Suppressor macrophage treated with lipopolysaccharide for 1 hour (primary cell): ENCODE results near the gene ZNF263.

ENCODE experiments used
- DNase-seq, 3 donors: peaks; one replicate each; pipeline ENCODE4 v3.0.0-alpha.2; 2020 to 2022

ZNF263 gene

DNA sequence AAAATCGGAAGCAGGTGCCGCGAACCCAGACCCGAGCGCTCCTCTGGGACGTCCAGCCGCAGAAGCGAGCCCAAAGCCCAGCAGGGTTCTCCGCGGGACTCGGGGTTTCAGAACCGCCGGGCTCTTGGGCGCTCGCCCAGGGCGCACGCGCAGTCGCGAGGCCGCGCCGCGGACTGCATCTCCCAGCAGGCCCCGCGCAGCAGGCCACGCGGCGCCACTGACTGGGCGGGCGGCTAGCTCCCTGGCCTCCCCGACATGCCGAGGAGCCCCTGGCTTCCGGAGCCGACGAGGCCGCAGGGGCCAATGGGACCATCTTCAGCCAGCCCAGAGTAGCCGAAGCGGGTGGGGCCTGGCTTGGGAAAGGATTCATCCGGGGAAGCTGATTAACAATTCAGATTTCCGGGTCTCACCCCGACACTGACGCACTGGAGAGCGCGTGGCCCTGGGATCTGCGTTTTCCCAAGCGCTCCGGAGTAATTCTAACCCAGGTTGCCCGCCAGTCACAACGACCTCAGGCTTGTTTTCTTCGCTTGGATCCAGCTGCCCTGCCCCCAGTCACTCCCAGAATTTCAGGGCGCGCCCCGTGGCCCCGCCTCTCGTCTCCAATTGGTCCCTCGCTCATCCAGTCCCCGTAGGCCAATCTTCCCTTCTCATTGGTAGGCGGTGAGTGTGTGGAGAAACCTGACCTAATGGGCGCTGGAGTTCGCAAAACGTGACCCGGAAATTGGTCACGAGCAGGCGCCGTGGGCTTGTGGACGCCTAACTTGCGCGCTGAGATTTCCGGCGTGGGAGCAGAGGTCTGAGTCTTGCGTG lies at the start of gene ZNF263:
Gene ZNF263, plus strand, starts transcription at position 762 of the 813 bp plus-strand sequence. CDS start 328 bp downstream, outside the sequence.
- DNase-seq, result peak; percentile 98 to 99 (median 98)

DNA sequence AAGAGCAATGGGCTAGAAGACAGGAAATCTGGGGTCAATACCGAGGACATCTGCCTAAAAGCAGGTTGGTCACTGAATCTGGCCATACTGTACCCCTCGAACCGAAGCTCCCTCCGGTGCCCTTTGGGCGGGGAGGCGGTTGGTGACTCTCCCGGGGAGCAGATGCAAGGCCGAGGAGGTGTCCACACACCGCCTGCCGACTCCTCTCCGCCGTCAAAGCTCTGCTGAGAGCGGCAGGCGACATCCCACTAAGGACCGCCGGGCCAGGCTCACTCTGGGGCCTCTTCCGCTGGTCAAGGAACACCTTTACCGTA lies 48.8 kb upstream of the ZNF263 start:
- peak; percentile 22 to 50 (median 31) for DNase-seq

DNA sequence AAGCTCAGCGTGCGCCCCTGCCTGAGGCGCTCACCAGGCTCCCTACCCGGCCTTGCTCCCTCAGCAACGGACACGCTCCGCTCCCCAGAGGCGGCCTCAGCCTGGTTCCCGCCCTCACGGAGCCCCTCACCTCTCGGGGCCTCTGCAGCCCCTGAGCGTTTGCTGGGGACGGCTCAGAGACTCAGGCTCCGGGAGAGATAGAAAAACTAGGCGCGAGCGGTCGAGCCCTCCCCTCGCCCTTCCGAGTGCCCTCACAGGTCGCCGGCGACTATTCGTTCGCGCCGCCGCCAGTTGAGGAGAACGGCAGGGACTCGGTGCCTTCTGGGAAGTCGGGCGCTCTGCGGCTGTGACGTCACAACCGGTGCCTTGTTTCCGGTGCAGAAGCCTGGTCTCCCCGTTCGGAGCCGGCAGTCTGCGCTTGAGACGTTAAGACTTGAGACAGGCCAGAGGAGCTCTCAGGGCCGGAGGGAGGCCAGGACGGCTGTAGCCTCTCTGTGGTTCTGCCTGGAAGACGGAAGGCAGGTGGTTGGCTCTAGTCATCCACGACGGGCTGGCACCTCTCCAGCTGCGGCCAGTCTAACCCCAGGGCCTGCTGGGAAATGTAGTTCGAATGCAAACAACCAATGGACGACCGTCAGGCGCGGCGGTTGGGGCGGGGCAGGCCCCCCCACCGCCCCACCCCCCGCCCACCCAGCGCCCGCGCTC lies 48.3 kb upstream of the ZNF263 start, which contains the start of gene ZNF200:
Gene ZNF200, minus strand, starts transcription at position 302 of the 705 bp plus-strand sequence. CDS start 1,403 bp downstream, outside the sequence.
- peak; percentile 96 to 97 (median 96) for DNase-seq

DNA sequence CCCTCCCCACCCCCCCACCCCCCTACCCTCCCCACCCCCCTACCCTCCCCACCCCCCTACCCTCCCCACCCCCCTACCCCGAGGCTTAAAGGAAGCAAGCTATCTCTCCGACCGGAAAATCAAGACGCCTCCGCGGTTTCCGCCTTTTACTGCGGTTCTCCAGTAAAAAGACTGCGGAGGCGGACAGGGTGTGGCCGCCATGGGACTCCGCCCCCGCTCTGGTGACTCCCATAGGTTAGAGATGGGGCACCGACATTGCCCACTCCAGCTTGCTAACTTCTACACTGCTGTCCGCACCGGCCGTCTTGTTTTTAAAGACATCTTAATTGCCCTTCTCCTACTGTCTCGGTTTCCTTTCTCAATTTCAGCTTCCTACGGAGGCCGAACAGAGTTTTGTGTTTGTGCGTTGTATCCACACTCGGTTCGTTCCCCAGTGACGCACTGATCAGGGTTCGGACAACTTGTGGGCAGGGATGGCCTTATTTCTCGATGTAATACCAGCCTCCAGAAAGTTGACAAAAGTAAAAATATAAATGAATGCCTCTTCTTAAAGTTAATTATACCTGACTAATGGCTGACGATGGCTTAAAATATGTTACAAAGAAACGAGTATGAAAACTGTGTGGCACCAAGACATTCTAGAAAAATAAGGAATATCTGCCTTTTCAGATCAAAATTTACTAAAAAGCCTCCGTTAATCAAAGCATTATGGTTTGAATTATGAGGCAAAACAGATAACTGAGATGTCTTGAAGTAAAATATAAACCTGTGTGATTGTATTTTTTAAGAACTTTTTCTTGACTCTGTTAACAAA lies 47.2 kb upstream of the ZNF263 start:
- peak; percentile 33 to 79 (median 62) for DNase-seq

DNA sequence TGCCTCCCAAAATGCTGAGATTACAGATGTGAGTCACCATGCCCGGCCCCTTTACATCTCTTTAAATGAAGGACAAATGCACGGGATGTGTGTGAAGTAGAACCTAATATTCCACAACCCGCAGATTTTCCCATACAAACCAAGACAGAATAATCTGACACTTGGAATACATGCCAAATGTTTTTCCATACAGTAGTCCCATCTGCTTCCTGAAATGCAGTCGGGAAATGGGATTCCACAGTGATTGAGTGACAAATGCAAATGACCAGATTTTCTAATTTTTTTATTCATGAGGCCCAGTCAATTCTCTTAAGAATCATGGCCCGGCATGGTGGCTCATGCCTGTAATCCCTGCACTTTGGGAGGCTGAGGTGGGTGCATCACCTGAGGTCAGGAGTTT lies 41.5 kb upstream of the ZNF263 start:
- DNase-seq, result no peak

DNA sequence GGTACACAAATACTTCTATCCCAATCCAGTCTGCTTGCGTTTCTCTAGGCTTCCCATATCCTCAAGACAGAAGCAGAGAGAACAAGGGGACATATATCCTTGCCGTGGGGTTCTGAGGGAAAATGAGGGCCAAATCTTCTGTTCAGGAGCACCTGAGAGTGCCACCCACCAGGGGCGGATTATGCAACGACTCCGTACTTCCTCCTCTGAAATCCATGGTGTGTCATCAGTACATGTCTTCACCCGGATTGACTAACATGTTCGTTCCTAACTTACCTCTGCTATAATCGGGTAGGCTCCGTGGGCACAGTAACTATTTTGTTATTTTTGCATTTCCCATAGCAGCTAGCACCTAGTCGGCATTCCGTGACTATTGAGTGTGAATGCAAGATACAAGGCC lies 40.6 kb upstream of the ZNF263 start:
- DNase-seq, result peak; percentile 69 to 85 (median 70)

DNA sequence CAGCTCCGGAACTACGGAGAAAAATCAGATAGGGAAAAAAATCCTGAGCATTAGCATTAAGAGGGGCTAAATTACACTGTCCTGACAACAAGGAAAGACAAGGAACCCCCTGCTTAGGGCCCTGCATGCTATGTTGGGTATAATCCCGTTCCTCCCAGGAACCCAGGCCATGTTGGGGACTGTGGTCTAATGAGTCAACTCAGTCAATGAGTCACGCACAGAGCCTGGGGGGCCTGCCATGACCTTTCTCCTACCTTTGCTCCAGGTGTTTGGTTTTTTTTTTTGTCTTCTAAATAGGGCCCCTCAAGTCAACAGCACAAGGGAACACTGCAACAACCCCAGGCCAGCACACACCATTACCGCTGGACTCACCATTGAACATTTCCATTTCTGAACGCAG lies 39.4 kb upstream of the ZNF263 start:
- DNase-seq, result no peak

DNA sequence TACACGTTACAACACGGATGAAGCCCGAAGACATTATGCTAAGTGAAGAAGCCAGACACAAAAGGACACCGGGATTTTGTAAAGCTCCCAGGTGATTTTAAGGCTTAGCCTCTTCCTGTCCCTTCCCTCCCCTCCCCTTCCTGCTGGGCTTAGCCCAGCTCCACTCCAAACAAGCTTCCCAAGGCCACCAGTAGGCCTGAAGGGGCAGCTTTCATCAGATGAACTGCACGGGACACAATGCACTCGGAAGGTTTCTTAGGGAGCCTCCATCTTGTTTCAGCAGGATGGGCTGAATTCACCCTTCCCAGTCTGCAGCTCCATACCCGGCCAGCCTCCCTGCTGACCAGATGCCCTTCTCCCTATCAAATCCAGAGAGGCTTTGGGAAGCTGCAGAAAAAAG lies 37.3 kb upstream of the ZNF263 start:
- no peak for DNase-seq

DNA sequence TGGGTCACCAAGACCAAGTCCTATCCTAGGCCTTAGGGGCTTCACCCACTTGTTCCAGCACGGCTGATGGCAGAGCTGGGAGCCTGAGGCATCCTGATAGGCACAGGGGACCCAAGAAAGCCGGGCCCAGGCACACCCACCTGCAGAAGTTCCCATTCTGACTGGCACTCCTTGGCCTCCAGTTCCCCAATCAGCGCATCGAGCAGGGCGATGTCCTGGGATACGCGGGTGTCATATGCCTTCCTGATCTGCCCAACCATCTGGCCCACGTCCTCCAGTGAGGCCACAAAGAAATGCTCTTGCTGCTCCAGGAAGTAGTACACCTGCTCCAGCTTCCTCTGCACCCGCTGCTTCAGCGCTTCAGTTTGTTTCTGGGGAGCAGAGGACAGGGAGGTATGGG lies 36.4 kb upstream of the ZNF263 start:
- no peak for DNase-seq

DNA sequence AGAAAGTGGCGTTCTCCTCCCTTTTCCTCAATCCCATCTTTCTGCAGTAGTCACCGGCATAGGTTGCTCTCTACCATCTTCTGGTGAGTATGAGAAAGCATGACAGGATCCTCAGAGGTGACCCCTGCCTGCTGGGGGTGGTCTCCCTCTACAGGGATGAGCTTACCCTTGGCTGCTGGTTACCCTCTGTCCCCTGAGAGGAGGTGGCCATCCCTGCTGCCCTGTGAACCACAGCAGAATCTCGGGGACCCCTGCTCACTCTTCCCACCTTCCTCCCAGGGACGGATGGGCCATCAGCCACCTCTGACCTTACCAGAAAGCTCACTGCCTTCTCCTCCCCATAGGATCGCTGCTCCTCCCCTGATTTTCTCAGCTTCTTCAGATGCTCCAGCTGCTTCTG lies 34.7 kb upstream of the ZNF263 start:
- DNase-seq, result no peak

DNA sequence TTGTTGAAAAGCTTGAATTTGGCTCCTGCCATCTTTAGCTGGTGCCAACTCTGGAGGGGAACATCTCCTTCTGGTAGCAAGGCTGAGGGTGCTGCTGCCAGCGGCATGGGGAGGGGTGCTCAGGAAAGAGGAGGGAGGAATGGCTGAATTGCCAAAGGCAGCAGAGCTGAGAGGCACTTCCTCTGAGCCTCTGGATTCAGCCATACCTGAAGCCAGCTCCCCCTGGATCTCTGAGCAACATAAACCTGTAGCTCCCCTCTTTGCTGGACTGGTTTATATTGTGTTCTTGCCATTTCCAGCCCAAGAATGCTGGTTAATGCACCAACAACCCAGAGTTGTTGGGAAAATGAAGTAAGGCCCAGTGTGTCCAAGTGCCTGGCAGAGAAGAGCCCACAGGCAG lies 34.3 kb upstream of the ZNF263 start:
- no peak for DNase-seq

DNA sequence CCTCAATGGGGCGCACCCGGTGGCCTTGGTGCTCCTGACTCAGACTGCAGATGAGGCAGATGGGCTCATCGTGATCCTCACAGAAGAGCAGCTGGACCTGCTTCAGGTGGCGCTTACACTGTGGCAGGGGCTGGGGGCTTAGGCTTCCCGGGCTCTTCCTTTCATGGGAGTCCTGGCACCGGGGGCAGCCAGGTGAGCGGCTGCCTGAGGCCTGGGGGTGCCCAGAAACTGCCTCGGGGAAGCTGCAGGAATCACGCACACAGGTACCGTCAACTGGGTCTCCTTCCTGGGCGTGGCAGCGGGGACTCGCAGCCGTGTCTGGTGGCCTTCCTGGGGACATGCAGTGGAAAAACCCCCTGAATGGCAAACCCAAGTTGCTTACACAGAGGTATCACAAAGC lies 33.8 kb upstream of the ZNF263 start:
- DNase-seq, result no peak

DNA sequence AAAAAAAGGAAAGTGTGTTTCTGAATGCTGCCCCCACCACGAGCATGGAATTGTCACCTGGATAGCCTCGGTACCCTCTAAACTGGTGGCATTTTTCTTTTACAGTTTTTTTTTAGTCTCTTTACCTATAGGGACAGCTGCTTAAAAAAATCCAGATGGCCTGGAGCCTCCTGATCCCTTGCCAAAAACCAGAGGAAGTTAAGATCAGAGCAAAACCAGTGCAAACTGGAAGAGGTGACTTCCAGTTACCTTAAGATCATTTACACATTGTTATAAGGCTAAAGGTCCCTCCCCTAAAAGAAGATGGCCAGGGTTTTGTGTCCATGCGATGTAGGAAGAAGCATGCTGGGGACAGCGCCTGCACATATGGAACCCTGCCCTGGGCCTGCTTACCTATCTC lies 30.3 kb upstream of the ZNF263 start:
- DNase-seq, result no peak

DNA sequence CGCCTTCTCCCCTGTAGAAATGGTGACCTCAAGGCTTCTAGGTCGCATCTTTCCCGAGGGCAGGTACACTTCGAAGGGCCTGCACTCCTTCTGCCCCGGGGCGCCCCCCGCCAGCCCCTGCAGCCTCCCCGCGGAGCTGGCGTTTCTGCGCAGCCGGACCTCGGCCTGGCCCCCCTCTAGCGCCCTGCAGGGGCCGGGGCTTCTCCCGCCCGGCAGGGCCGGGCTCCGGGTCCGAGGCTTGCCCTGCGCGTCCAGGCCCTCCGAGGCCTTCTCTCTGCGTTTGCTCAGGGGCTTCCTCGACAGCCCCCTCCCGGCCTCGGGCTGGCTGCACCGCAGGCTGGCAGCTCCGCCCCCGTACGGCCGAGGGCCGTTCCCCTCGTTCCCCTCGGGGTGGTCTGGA lies 29.0 kb upstream of the ZNF263 start:
- no peak for DNase-seq

DNA sequence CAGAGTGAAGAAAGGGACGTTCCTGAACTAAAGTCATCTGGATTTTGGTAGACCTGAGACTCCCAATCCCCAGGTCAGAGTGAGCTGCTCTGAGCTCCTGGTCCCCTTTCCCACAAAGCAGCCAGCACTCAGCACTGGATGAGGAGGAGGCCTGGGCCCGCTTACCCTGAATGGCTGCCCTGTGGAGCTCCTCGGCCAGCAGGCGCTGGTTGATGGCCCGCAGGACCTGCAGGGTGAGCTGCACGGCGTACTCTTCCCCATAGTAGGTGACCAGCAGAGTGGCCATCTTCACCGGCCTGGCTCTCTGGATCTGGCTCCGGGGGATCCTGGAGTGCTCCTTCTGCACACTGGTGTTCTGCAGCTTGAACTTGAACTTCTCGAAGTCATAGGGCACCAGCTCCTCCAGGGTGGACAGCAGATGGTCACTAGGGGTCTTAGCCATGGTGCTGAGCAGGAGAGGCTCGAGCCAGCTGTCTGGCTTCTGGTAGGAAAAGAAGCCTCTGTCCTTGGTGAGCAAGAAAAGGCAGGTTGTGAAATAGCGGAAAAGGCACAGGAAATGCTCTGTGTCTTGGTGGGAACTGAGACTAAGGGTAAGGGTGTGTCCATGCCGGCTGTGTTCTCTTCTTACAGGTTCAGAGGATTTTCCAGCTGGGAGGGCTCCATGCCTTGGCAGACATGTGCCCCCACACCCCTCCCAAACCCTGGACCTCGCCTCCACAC lies 27.0 kb upstream of the ZNF263 start, which contains the start of gene MEFV:
Gene MEFV, minus strand, starts transcription at position 488 of the 720 bp plus-strand sequence. Its CDS starts 46 bp downstream, at position 442.
- peak; percentile 86 to 95 (median 93) for DNase-seq

DNA sequence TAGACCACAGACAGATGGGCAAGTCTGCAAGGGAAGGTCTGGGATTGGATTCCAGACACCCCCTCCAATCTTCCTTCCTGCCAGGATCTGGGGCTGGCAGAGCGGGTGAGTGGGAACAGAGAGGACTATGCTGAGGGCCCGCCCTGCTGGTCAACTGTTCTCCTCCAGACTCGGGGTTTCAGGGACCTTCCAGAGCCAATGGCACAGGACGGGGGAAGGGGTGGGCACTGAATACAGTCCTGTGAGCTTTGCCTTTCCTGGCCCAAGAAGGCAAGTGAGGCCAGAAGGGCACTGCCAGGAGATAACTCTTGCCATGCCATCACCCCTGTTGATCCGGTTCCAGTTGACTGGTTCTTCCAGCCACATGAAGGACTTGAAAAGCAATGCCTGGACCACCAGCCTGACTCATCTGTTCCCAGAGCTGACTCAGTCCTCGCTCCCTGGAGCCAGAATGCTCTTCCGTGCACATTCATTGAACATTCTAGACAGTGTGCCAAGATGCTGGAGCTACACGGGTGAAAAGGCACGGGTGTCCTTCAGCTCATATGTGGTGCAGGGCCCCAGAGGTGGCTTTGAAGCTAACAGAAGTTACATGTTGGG lies 26.3 kb upstream of the ZNF263 start:
- peak; percentile 55 to 69 (median 61) for DNase-seq

DNA sequence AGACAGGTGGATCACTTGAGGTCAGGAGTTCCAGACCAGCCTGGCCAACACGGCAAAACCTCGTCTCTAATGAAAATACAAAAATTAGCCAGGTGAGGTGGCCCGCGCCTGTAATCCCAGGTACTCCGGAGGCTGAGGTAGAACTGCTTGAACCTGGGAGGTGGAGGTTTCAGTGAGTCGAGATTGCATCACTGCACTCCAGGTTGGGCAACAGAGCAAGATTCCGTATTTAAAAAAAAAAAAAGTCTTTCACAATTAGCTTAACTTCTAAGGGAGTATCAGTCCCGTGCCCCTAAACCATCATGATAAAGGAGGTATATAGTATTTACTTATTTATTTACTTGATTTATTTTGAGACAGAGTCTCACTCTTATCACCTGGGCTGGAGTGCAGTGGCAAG lies 23.5 kb upstream of the ZNF263 start:
- peak; percentile 27 to 36 (median 28) for DNase-seq

DNA sequence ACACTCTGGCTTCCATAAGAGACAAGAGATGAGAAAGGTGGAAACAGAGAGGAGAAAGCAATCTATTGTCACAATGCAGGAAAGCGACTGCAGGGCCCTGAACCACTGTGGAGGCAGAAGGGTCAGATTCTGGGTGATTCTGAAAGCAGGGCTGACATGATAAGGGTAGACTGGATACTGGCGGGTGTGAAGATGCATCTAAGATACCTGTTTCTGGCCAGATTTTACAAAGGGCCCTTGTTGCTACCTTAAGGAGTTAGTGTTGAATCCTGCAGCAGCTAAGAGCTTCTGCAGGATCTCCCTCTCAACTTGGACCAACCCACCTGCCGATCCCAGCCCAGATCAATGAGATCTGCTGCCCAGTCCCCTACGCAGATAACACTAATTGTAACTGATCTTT lies 20.8 kb upstream of the ZNF263 start:
- no peak for DNase-seq

DNA sequence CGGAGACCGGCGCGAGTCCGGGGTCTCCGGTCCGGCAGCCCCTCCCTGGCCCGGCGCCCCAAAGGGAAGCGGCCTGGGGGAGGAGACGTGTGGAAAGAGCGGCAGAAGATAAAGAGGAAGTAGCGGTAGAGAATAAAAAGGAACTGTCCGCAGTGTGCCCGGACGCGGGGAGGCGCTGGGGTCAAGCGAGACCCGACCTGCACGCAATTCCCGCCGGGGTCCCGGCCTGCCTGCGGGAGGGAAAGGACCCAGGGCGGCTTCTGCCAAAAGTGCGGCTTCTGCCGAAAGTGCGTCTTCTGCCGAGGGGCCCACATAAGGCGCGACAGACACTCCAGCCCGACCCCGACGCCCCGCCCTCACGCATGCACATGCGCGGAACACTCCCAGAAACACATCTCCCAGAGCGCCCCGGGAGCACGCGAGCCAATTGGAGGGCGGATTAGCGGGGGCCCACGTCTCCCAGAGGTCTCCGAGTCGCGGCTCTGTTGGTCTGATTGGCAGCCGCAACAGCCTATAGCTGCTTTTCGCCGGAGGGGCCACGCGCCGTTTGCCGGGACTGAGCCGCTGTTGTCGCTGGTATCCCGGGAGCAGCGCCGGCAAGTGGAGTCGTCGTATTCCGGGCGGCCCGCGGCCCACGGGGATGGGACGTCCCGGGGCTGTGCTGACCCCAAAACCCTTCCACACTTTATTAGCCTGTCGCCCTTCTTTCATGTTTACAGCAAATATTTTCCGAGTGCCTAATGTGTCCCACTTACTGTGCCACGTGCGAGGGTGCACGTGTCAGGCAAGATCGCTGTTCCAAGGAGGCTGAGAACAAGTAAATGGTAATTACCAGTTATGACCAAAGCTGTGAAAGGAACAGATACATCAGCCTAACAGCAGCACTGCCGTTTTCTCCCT lies 18.9 kb upstream of the ZNF263 start:
- peak; percentile 97 to 98 (median 98) for DNase-seq

DNA sequence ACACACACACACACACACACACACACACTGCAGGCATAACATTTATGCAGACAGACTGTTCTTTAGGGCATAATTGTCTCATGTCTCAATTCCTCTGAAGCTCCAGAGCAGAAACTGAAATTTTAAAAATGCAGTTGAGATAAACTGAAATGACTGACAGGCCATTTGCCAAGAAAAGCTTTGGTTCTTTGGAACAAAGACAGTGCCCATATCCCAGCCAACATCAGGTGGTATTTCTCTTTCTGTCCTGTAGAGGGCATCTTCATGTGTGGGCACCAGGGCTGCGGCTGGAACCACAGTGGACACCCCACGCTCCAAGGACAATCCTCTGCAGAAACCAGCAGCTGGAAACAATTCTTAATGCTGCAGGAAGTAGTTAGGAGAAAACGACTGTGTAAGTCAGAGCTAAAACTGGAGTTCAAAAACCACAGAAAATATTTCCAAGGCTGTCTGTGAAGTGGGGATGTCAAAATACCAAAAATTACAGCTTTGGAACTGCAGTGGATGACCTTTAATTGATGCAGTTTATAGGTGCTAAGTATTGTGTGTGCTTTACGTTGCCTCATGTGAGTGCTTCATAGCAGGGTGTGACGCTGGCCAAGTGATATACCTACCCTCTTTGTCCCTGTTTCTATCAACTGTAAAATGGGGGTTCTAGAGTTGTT lies 16.3 kb upstream of the ZNF263 start:
- DNase-seq, result peak in 2 of 3 donors; percentile 33 to 35
